ENCODE measurements around the gene ATG4A. TPM values are rescaled to one million over a fixed set of nuclear protein-coding genes. Genes with fewer than 3 reads are reported as not detected.

Gene ATG4A
- polyA plus RNA-seq, 3 donors = 6.6 to 16.8 (median 16.6) TPM

DNA sequence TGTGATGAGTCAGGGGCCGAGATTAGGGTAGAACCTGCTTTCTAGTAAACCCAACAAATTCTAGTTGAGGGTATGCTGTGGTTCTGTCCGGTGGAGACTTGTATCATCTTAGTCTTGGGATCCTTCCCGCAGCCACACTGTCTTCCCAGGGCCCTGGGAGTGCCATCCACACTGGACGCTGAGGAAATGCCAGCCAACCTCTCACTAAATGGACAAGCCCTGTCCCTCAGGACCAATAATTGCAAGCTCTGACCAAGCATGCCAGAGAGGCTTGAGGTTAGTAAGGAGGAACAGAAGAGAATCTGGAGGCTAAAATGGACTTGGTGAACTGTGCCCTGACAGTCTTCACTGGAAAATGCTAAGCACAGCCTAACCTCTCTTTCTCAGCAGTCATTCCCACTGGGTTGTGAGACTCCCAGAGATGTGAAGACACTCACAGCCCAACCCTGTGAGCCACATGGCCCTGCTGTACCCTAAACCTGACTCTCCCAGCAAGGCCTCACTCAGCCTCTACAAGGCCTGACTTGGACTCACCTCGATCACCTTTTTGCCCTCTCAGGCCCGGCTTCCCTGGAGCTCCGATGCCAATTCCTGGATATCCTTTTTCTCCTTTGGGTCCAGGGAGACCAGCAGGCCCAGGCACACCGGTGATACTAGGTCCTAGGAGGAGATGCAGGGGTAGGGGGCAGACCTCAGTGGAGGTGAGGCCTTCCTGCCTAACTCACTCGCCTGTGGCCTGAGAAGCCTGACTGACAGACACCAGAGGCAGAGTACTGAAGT lies 77.6 kb downstream of the ATG4A start:
- no peaks in the 10 kb centered on the region for H3K79me2 ChIP-seq (ENCODE audit: insufficient read depth, low read length)
- H3K4me1 ChIP-seq (ENCODE audit: control insufficient read depth in 1 of 2, insufficient read depth in 2 of 2, low read length in 2 of 2) = no peaks in the 10 kb centered on the region
- no peak overlapping the region for H3K4me3 ChIP-seq (replicated peaks in 1 of 3; ENCODE audit: low read depth in 2 of 3, low read length in 3 of 3)
- Mint-ChIP-seq H3K9me3 (peaks cover 0 to 7% (median 0%) of the 10 kb centered on the region in 7 donors), H3K27me3 (ENCODE audit: low read depth in 3 of 3) (peaks cover 0 to 11% (median 2%) of the 10 kb centered on the region in 3 donors), H3K4me1 (no peaks in the 10 kb centered on the region), H3K27ac (no peak overlapping the region), H3K36me3 (no peaks in the 10 kb centered on the region), H3K4me3 (no peak overlapping the region)
- H4K20me1 ChIP-seq (ENCODE audit: insufficient read depth, low read length) = no peaks in the 10 kb centered on the region
- TF ChIP-seq, protein P1, sequence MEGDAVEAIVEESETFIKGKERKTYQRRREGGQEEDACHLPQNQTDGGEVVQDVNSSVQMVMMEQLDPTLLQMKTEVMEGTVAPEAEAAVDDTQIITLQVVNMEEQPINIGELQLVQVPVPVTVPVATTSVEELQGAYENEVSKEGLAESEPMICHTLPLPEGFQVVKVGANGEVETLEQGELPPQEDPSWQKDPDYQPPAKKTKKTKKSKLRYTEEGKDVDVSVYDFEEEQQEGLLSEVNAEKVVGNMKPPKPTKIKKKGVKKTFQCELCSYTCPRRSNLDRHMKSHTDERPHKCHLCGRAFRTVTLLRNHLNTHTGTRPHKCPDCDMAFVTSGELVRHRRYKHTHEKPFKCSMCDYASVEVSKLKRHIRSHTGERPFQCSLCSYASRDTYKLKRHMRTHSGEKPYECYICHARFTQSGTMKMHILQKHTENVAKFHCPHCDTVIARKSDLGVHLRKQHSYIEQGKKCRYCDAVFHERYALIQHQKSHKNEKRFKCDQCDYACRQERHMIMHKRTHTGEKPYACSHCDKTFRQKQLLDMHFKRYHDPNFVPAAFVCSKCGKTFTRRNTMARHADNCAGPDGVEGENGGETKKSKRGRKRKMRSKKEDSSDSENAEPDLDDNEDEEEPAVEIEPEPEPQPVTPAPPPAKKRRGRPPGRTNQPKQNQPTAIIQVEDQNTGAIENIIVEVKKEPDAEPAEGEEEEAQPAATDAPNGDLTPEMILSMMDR (IDR thresholded peaks at IDR 0.05) = no peak
- 100% methylated on average over 3 of the region's 9 CpGs for WGBS (ENCODE audit: insufficient coverage)
- no peak overlapping the region for H3K4me2 ChIP-seq (replicated peaks; ENCODE audit: extremely low read depth, low read length, poor library complexity, severe bottlenecking)
- no peaks in the 10 kb centered on the region for H3K9me3 ChIP-seq (replicated peaks in 1 of 2; ENCODE audit: control insufficient read depth in 1 of 2, insufficient read depth in 1 of 2, low read length in 2 of 2)
- no peak for DNase-seq
- intact Hi-C loops (cut with micrococcal nuclease) = no loop called here
- H3K27me3 ChIP-seq (ENCODE audit: control insufficient read depth in 2 of 2, insufficient read depth in 2 of 2, low read length in 2 of 2) = no peaks in the 10 kb centered on the region
- no peak overlapping the region for H2AFZ ChIP-seq (ENCODE audit: insufficient read depth, low read depth, low read length, poor library complexity, severe bottlenecking)
- no peak overlapping the region for H3K27ac ChIP-seq (ENCODE audit: low read depth in 1 of 2, low read length in 2 of 2)
- no peak overlapping the region for H3K9ac ChIP-seq (ENCODE audit: insufficient read depth, low read length, poor library complexity, severe bottlenecking)
- no peaks in the 10 kb centered on the region for H3K36me3 ChIP-seq (replicated peaks in 1 of 2; ENCODE audit: control insufficient read depth in 1 of 2, insufficient read depth in 2 of 2, low read length in 2 of 2)

DNA sequence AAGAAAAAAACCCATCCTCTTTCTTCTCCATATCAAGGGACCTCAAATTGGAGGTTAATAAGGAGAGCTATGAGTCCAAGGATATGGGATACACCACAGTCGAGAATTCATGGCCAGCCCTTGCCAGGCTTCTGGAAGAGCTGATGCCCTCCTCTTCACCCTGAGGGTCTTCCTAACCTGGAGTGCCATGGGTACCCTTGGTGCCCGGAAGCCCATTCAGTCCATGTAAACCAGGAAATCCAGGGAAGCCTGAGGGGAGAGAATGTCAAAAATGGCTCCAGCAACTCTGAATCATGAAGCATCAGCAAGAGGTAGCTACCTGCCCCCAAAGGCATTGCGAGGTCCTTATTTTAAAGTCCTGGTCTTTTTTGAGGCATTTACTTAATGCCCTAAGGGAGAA lies 78.2 kb downstream of the ATG4A start:
- 100% methylated on average over 1 of the region's 3 CpGs for WGBS (ENCODE audit: insufficient coverage)
- intact Hi-C loops (cut with micrococcal nuclease) = no loop called here

More for the DNA sequence above, 78.2 kb downstream of the ATG4A start:
- Histone ChIP-seq H3K36me3 (replicated peaks in 1 of 2; ENCODE audit: control insufficient read depth in 1 of 2, insufficient read depth in 2 of 2, low read length in 2 of 2) (no peaks in the 10 kb centered on the region), H3K27ac (ENCODE audit: low read depth in 1 of 2, low read length in 2 of 2) (no peak overlapping the region), H3K4me1 (ENCODE audit: control insufficient read depth in 1 of 2, insufficient read depth in 2 of 2, low read length in 2 of 2) (no peaks in the 10 kb centered on the region), H3K9me3 (replicated peaks in 1 of 2; ENCODE audit: control insufficient read depth in 1 of 2, insufficient read depth in 1 of 2, low read length in 2 of 2) (no peaks in the 10 kb centered on the region), H3K4me2 (replicated peaks; ENCODE audit: extremely low read depth, low read length, poor library complexity, severe bottlenecking) (no peak overlapping the region), H3K79me2 (ENCODE audit: insufficient read depth, low read length) (no peaks in the 10 kb centered on the region), H3K9ac (ENCODE audit: insufficient read depth, low read length, poor library complexity, severe bottlenecking) (no peak overlapping the region), H2AFZ (ENCODE audit: insufficient read depth, low read depth, low read length, poor library complexity, severe bottlenecking) (no peak overlapping the region), H3K27me3 (ENCODE audit: control insufficient read depth in 2 of 2, insufficient read depth in 2 of 2, low read length in 2 of 2) (no peaks in the 10 kb centered on the region), H4K20me1 (ENCODE audit: insufficient read depth, low read length) (no peaks in the 10 kb centered on the region), H3K4me3 (replicated peaks in 1 of 3; ENCODE audit: low read depth in 2 of 3, low read length in 3 of 3) (no peak overlapping the region)
- TF ChIP-seq, protein P1 (IDR thresholded peaks at IDR 0.05) = no peak
- Mint-ChIP-seq H3K27ac (no peak overlapping the region), H3K4me3 (no peak overlapping the region), H3K9me3 (peaks cover 0 to 7% (median 0%) of the 10 kb centered on the region in 7 donors), H3K4me1 (no peaks in the 10 kb centered on the region), H3K36me3 (no peaks in the 10 kb centered on the region), H3K27me3 (ENCODE audit: low read depth in 3 of 3) (peaks cover 0 to 11% (median 2%) of the 10 kb centered on the region in 3 donors)
- no peak for DNase-seq

Measured in CD14-positive monocyte (primary cell).